ENCODE results near the gene POR.

- TF ChIP-seq POLR2A (IDR thresholded peaks at IDR 0.05) (no peak), CTCF (IDR thresholded peaks at IDR 0.05) (no peak)
Observed at GRCh38 chr7:75969182-75969581, 54.2 kb downstream of the POR start.

Data from heart left ventricle (tissue), 13 donors.